Transverse colon (tissue), 4 donors: ENCODE results near the gene KPNA6.

Source experiments
- CTCF ChIP-seq, 5 experiments: fragments of 200-600 bp in 3 of 5; fragments of 450-650 bp in 2 of 5; sonication (generic) in 3 of 5; IDR thresholded peaks; 1 replicate in 2 of 5; 2 replicates in 3 of 5; pipeline ENCODE4 v1.5.1; 2016 to 2017; ENCODE audit warnings: antibody characterized with exemption in 5 of 5, inconsistent platforms in 3 of 5, mild to moderate bottlenecking in 2 of 5, moderate library complexity in 1 of 5
- POLR2AphosphoS5 ChIP-seq, 3 donors: sonication (generic); formaldehyde crosslinking; IDR thresholded peaks; one replicate each; pipeline ENCODE4 v1.6.1; 2016; ENCODE audit warnings: antibody characterized with exemption in 3 of 3

DNA sequence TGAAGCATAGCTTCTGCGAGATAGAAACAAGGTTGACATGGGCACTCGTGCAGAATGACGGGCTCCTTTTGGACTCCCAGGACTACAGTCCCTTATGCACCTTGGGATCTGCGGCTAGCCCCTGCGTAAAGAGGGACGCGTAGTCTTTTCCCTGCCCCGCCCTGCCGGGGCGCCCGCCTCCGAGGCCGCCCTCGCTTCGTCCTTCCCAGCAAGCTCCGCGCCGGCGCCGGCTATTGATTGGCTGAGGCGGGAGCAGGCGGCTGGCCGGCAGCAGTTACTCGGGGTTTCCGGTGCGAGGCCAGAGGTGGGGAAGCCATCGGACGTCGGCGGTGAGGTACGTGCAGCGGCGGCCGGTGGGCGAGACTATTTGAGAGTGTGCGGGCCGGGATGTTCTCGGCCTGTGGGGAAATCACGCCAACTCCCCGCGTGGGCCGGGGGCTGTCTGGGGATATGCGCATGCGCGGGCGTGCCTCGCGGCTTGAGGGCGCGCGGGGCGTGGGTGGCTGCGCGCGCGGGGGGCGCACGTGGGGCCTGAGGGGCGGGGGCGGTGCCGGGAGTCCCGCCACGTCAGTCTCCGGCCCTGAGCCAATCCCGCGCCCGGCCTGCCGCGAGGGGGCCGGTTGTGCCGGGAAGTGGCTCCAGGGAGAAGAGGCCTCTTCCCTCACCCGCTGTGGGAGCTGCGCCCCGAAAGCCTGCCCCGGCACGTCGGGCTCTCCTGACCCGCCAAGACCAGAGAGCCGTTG is 71.8 kb downstream of the KPNA6 start, which contains the start of gene TXLNA:
- TF ChIP-seq CTCF (IDR thresholded peaks at IDR 0.05) (peak in 1 of 5 experiments; percentile 9), POLR2AphosphoS5 (IDR thresholded peaks at IDR 0.05) (peak; percentile 71 to 81 (median 74))
